ENCODE data around the gene METRNL. TPM values are rescaled to one million over a fixed set of nuclear protein-coding genes. Genes with fewer than 3 reads are reported as not detected.
A peak's percentile ranks its signal among the peaks of the same experiment; 100 is the strongest.
"Not testable (repeated sequence)": the region's sequence is repeated elsewhere in the genome, so short reads cannot be mapped to it uniquely, and the experiment has no call there.

Gene METRNL
- total and polyA plus RNA-seq, 4 donors = 0.67 to 9.0 (median 8.6) TPM

- H3K27me3 ChIP-seq (ENCODE audit: control insufficient read depth in 4 of 4, insufficient read depth in 4 of 4, low read length in 3 of 4) = no peaks in the 10 kb centered on the region
- no peak for TF ChIP-seq TAF1 (conservative IDR thresholded peaks at IDR 0.05)
- TF ChIP-seq RXRA (IDR thresholded peaks at IDR 0.05) = no peak
- TF ChIP-seq YY1 (IDR thresholded peaks at IDR 0.05) = no peak
- TF ChIP-seq SP1 (IDR thresholded peaks at IDR 0.05) = no peak
- TF ChIP-seq HNF4G (IDR thresholded peaks at IDR 0.05) = no peak
- no peak for TF ChIP-seq ZBTB33 (IDR thresholded peaks at IDR 0.05)
- no peak for TF ChIP-seq NR2F2 (IDR thresholded peaks at IDR 0.05)
- no peak for TF ChIP-seq RAD21 (IDR thresholded peaks at IDR 0.05)
- TF ChIP-seq FOXA1 (IDR thresholded peaks at IDR 0.05) = no peak
- TF ChIP-seq MAX (IDR thresholded peaks at IDR 0.05) = no peak
- TF ChIP-seq EGR1 (IDR thresholded peaks at IDR 0.05; ENCODE audit: low read depth in 2 of 2) = no peak
- TF ChIP-seq ATF3 (IDR thresholded peaks at IDR 0.05) = no peak
- TF ChIP-seq FOXA2 (IDR thresholded peaks at IDR 0.05) = no peak
- WGBS = 82% methylated on average over 37 of the region's 37 CpGs
- no peak overlapping the region for H3K4me3 ChIP-seq (ENCODE audit: low read depth in 1 of 3, low read length in 3 of 3)
- no peaks in the 10 kb centered on the region for H3K36me3 ChIP-seq (ENCODE audit: control insufficient read depth in 4 of 4, insufficient read depth in 3 of 4, low read depth in 1 of 4, low read length in 3 of 4)
- no peak overlapping the region for H3K27ac ChIP-seq (ENCODE audit: low read depth in 1 of 2, low read length in 2 of 2)
- no peaks in the 10 kb centered on the region for H3K9me3 ChIP-seq (ENCODE audit: control insufficient read depth in 4 of 4, low read length in 3 of 4)
- H3K4me1 ChIP-seq (ENCODE audit: control insufficient read depth in 4 of 4, insufficient read depth in 4 of 4, low read length in 3 of 4) = peaks cover 0 to 2% (median 0%) of the 10 kb centered on the region in 4 donors
- peak overlapping the region in 1 of 2 donors; percentile 16 for H3K9ac ChIP-seq (ENCODE audit: low read depth in 1 of 2, low read length in 2 of 2)
- no peak for DNase-seq (ENCODE audit: low spot score)
Measured at GRCh38 chr17:83064732-83065659, 14.4 kb upstream of the METRNL start.

GRCh38 chr17:83065660-83066542, 13.5 kb upstream of the METRNL start:
- no peak for DNase-seq (ENCODE audit: low spot score)
- WGBS = 92% methylated on average over 39 of the region's 39 CpGs
- no peak for TF ChIP-seq SP1 (IDR thresholded peaks at IDR 0.05)
- no peak for TF ChIP-seq EGR1 (IDR thresholded peaks at IDR 0.05; ENCODE audit: low read depth in 2 of 2)
- no peaks in the 10 kb centered on the region for H3K36me3 ChIP-seq (ENCODE audit: control insufficient read depth in 4 of 4, insufficient read depth in 3 of 4, low read depth in 1 of 4, low read length in 3 of 4)
- peaks cover 0 to 2% (median 0%) of the 10 kb centered on the region in 4 donors for H3K4me1 ChIP-seq (ENCODE audit: control insufficient read depth in 4 of 4, insufficient read depth in 4 of 4, low read length in 3 of 4)
- H3K27ac ChIP-seq (ENCODE audit: low read depth in 1 of 2, low read length in 2 of 2) = no peak overlapping the region
- H3K4me3 ChIP-seq (ENCODE audit: low read depth in 1 of 3, low read length in 3 of 3) = no peak overlapping the region
- H3K9ac ChIP-seq (ENCODE audit: low read depth in 1 of 2, low read length in 2 of 2) = no peak overlapping the region
- H3K27me3 ChIP-seq (ENCODE audit: control insufficient read depth in 4 of 4, insufficient read depth in 4 of 4, low read length in 3 of 4) = no peaks in the 10 kb centered on the region
- H3K9me3 ChIP-seq (ENCODE audit: control insufficient read depth in 4 of 4, low read length in 3 of 4) = no peaks in the 10 kb centered on the region

- H3K36me3 ChIP-seq (ENCODE audit: control insufficient read depth in 4 of 4, insufficient read depth in 3 of 4, low read depth in 1 of 4, low read length in 3 of 4); H3K4me3 ChIP-seq (ENCODE audit: low read depth in 1 of 3, low read length in 3 of 3); H3K27ac ChIP-seq (ENCODE audit: low read depth in 1 of 2, low read length in 2 of 2); DNase-seq (ENCODE audit: low spot score); H3K4me1 ChIP-seq (ENCODE audit: control insufficient read depth in 4 of 4, insufficient read depth in 4 of 4, low read length in 3 of 4); H3K27me3 ChIP-seq (ENCODE audit: control insufficient read depth in 4 of 4, insufficient read depth in 4 of 4, low read length in 3 of 4); H3K9ac ChIP-seq (ENCODE audit: low read depth in 1 of 2, low read length in 2 of 2); H3K9me3 ChIP-seq (ENCODE audit: control insufficient read depth in 4 of 4, low read length in 3 of 4): not testable (repeated sequence)
- WGBS = 88% methylated on average over 19 of the region's 19 CpGs
Measured at GRCh38 chr17:83066543-83066890, 12.9 kb upstream of the METRNL start.
